ENCODE measurements around the gene SRPK2. TPM values are rescaled to one million over a fixed set of nuclear protein-coding genes. Genes with fewer than 3 reads are reported as not detected.
"Not testable (repeated sequence)": the region's sequence is repeated elsewhere in the genome, so short reads cannot be mapped to it uniquely, and the experiment has no call there.

The SRPK2 gene
- total RNA-seq (2014; rRNA removed; shearing (Covaris generic)) = 28.4 and 36.6 TPM in 2 replicates

DNA sequence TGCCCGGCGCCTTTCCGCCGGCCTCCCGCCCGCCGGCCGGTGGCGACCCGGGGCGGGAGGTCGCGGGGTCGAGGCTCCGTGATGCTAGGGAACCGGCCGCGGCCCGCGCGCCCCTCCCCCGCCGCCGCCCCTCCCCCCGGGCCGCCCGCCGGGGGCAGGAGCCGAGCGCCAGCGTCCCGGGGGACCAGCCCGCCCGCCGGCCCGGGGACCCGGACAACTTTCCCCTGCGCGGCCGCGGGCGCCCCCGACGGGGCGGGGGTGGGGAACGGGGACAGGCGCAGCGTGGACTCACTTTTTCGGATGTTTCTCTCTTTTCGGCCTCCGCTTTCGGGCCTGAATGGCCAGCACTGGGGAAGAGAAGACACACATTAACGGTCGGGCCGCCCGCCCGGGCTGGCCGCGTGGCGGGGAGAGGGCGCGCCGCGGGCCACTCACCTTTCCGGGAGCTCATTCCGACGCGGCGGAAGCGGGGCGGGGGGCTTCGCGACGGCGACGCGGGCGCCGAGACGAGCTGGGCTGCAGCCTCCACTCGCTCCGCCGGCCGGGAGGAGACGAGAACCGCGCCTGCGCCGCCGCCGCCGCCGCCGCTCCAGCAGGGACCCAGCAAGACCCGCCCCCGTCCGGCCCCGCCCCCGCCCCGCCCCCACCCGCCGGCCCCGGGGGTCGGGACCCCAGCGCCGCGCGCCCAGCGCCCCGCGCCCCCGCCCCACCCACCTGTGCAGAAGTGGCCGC, at the start of gene SRPK2:
Gene SRPK2 (minus strand): TSS at position 566 of the 732 bp plus-strand sequence.
- peak; percentile 97 for DNase-seq
- peak within 1 kb of the TSS; percentile 83 for H3K4me3 ChIP-seq (ENCODE audit: insufficient read depth, low read depth, low read length)
- no peaks in the 10 kb centered on the region for H3K36me3 ChIP-seq (replicated peaks; ENCODE audit: control insufficient read depth, insufficient read depth, low read length)
- H3K27me3 ChIP-seq (ENCODE audit: control insufficient read depth, insufficient read depth, low read length) = no peaks in the 10 kb centered on the region; the same call in 1 of the 2 replicates

DNA sequence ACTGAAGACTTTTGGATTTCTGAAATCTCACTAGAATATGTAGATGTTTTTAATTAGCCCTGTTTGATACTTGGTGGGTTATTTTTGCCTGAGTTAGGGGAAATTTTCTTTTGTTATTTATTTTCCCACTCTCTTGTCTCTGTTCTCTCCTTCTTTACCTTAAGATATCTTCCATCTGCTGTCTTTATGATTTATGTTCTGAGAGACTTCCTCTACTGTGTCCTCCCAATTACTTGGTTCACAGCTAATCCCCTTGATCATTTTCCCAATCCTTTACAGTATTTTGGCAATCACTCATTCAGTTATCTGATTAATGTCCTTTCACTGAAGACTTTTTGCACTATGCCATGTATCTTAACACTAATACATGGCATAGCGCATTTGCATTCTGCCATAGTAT, 49.5 kb upstream of the SRPK2 start:
- DNase-seq = no peak

DNA sequence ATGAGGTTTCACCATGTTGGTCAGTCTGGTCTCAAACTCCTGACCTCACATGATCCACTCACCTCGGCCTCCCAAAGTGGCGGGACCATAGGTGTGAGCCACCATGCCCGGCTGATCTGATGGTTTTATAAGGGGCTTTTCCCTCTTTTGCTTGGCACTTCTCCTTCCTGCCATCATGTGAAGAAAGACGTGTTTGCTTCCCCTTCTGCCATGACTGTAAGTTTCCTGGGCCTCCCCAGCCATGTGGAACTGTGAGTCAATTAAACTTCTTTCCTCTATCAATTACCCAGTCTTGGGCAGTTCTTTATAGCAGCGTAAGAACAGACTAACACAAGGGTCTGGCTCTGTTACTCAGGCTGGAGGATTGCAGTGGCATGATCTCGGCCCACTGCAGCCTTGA, 48.6 kb upstream of the SRPK2 start:
- H3K36me3 ChIP-seq (replicated peaks; ENCODE audit: control insufficient read depth, insufficient read depth, low read length) = not testable (repeated sequence)

More for the DNA sequence above, 49.5 kb upstream of the SRPK2 start:
- H3K4me3 ChIP-seq (ENCODE audit: insufficient read depth, low read depth, low read length) = no peak overlapping the region
- no peaks in the 10 kb centered on the region for H3K36me3 ChIP-seq (replicated peaks; ENCODE audit: control insufficient read depth, insufficient read depth, low read length)
- no peaks in the 10 kb centered on the region for H3K27me3 ChIP-seq (ENCODE audit: control insufficient read depth, insufficient read depth, low read length)

DNA sequence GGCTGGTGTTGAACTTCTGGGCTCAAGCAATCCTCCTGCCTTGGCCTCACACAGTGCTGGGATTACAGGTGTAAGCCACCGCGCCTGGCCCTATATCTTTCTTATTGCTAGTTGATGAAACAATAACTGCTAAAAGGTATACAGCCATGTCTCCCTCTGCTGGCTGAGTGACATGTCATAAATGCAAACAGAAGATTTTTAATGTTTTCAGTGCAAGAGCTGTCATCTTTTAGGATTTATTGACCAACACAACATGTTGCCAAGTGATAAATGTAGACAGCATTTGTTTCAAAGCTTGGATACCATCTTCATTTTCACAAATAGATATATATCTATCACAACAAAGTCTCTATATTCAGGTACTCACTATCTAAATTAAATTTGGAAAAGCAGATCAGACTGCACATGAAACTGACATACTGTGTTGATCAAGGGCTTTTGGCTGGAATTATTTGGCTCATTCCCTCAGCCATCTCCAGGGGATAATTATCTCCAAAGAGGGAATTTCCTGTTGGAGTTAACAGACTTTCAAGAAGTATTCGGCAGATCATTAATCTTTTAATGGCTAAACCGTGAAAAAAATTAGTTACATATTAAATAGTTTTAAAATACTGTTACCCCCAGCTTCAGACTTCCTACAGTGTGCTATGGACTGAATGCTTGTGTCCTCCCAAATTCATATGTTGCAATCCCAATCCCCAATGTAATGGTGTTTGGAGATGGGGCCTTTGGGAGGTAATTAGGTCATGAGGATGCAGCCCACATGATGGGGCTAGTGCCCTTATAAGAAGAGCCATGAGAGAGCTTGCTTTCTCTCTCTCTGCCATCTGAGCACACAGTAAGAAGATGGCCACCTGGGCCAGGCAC, 41.3 kb upstream of the SRPK2 start:
- Histone ChIP-seq H3K36me3 (replicated peaks; ENCODE audit: control insufficient read depth, insufficient read depth, low read length) (no peaks in the 10 kb centered on the region), H3K27me3 (ENCODE audit: control insufficient read depth, insufficient read depth, low read length) (no peaks in the 10 kb centered on the region), H3K4me3 (ENCODE audit: insufficient read depth, low read depth, low read length) (no peak overlapping the region)
- DNase-seq = no peak

More for the DNA sequence above, 48.6 kb upstream of the SRPK2 start:
- DNase-seq; H3K4me3 ChIP-seq (ENCODE audit: insufficient read depth, low read depth, low read length); H3K27me3 ChIP-seq (ENCODE audit: control insufficient read depth, insufficient read depth, low read length): not testable (repeated sequence)

DNA sequence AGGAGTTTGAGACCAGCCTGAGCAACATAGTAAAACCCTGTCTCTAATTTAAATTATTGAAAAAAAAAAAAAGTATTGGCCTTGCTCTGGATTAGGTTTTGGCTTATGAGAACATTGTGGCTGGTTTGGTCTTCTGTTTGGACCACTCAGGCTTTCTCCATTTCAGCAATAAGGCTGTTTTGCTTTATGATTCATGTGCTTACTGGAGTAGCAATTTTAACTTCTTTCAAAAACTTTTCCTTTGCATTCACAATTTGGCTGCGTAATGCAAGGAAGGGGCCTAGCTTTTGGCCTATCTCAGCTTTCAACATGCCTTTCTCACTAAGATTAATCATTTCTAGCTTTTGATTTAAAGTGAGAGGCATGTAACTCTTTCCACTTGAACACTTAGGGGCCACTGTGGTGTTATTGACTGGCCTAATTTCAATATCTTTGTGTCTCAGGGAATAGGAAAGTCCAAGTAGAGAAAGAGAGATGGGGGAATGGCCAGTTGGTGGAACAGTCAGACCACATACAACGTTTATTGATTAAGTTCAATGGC, 38.0 kb upstream of the SRPK2 start:
- DNase-seq = no peak
- H3K36me3 ChIP-seq (replicated peaks; ENCODE audit: control insufficient read depth, insufficient read depth, low read length) = no peaks in the 10 kb centered on the region
- H3K4me3 ChIP-seq (ENCODE audit: insufficient read depth, low read depth, low read length) = no peak overlapping the region
- no peaks in the 10 kb centered on the region for H3K27me3 ChIP-seq (ENCODE audit: control insufficient read depth, insufficient read depth, low read length)

DNA sequence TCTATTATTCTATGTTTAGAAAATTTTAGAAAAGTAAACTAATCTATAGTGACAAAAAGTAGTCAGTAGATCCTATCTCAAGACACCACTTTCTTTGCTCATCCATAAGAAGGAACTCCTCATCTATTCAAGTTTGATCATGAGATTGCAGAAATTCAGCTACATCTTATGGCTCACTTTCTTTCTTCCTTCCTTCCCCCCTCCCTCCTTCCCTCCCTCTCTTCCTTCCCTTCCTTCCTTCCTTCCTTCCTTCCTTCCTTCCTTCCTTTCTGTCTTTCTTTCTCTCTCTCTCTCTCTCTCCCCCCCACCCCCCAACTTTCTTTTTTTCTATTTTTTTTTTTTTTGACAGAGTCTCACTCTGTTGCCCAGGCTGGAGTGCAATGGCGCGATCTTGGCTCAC, 35.3 kb upstream of the SRPK2 start:
- Histone ChIP-seq H3K4me3 (ENCODE audit: insufficient read depth, low read depth, low read length) (no peak overlapping the region), H3K36me3 (replicated peaks; ENCODE audit: control insufficient read depth, insufficient read depth, low read length) (no peaks in the 10 kb centered on the region), H3K27me3 (ENCODE audit: control insufficient read depth, insufficient read depth, low read length) (no peaks in the 10 kb centered on the region)
- no peak for DNase-seq

DNA sequence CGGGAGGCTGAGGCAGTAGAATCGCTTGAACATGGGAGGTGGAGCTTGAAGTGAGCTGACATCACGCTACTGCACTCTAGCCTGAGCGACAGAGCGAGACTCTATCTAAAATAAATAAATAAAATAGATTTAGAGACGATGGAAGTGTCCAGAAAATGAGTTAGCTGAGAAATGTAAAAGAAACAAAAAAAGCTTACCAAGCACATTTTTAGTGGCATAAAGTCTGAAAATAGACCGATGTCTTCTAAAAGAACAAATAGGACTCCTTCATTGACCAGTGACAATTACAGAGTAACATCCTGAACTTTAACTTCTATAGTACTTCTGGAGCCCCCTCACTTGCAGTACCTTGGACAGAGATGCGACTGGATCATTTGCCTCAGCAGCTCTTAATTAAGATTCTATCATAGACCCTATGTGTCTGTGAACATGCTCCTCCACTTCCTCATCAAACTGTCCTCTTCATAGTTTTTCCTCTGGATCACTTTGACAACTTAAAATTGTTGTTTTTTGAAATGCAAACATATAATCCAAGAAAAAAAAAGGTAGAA, 25.2 kb upstream of the SRPK2 start:
- H3K4me3 ChIP-seq (ENCODE audit: insufficient read depth, low read depth, low read length) = no peak overlapping the region
- peak; percentile 36 for DNase-seq
- no peaks in the 10 kb centered on the region for H3K36me3 ChIP-seq (replicated peaks; ENCODE audit: control insufficient read depth, insufficient read depth, low read length)
- no peaks in the 10 kb centered on the region for H3K27me3 ChIP-seq (ENCODE audit: control insufficient read depth, insufficient read depth, low read length)

DNA sequence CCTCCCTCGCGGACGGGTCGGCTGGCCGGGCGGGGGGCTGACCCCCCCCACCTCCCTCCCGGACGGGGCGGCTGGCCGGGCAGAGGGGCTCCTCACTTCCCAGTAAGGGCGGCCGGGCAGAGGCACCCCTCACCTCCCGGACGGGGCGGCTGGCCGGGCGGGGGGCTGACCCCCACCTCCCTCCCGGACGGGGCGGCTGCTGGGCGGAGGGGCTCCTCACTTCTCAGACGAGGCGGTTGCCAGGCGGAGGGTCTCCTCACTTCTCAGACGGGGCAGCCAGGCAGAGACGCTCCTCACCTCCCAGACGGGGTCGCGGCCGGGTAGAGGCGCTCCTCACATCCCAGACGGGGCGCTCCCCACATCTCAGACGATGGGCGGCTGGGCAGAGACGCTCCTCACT, 22.1 kb upstream of the SRPK2 start:
- H3K27me3 ChIP-seq (ENCODE audit: control insufficient read depth, insufficient read depth, low read length); DNase-seq; H3K36me3 ChIP-seq (replicated peaks; ENCODE audit: control insufficient read depth, insufficient read depth, low read length); H3K4me3 ChIP-seq (ENCODE audit: insufficient read depth, low read depth, low read length): not testable (repeated sequence)

DNA sequence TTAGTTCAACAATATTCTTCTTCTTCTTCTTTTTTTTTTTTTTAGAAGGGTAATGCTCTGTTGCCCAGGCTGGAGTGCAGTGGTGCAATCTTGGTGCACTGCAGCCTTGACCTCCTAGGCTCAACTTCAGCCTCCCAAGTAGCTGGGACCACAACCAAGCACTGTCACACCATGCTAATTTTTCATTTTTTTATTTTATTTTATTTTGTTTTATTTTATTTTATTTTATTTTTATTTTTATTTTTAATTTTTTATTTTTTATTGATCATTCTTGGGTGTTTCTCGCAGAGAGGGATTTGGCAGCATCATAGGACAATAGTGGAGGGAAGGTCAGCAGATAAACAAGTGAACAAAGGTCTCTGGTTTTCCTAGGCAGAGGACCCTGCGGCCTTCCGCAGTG, 21.1 kb upstream of the SRPK2 start:
- H3K27me3 ChIP-seq (ENCODE audit: control insufficient read depth, insufficient read depth, low read length); H3K36me3 ChIP-seq (replicated peaks; ENCODE audit: control insufficient read depth, insufficient read depth, low read length); H3K4me3 ChIP-seq (ENCODE audit: insufficient read depth, low read depth, low read length); DNase-seq: not testable (repeated sequence)

DNA sequence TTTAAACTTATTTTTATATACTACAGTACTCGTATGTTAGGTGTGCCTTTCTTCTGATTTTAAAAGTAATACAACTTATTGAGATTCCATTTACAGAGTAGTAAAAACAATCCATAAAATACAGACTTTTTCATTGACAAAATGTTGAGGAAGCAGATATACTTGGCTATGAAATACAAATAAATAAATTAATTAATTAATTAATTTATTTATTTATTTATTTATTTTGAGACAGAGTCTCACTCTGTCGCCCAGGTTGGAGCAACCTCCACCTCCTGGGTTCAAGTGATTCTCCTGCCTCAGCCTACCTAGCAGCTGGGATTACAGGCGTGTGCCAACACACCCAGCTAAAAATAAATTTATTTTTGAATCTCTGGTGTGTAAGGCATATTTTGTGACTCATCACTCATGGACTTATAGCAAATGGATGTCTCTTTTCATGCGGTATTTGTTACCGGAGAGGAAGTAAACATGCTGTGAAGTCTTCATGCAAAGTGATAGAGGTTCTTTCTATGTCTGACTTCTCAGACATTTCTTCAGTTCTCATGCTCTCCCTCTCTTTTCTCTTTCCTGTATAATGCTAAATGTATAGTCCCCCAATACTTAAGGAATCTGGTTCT, 20.2 kb upstream of the SRPK2 start:
- Histone ChIP-seq H3K4me3 (ENCODE audit: insufficient read depth, low read depth, low read length) (no peak overlapping the region), H3K27me3 (ENCODE audit: control insufficient read depth, insufficient read depth, low read length) (no peaks in the 10 kb centered on the region), H3K36me3 (replicated peaks; ENCODE audit: control insufficient read depth, insufficient read depth, low read length) (no peaks in the 10 kb centered on the region)
- DNase-seq = no peak

DNA sequence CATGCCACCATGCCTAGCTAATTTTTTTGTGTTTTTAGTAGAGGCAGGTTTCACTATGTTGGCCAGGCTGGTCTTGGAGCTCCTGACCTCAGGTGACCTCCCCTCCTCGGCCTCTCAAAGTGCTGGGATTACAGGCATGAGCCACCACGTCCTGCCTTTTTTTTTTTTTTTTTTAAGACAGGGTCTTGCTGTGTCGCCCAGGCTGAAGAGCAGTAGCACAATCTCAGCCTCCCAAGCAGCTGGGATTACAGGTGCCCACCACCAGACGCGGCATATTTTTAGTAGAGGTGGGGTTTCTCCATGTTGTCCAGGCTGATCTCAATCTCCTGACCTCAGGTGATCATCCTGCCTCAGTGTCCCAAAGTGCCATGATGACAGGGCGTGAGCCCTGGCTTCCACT, 14.4 kb upstream of the SRPK2 start:
- Histone ChIP-seq H3K27me3 (ENCODE audit: control insufficient read depth, insufficient read depth, low read length) (no peaks in the 10 kb centered on the region), H3K4me3 (ENCODE audit: insufficient read depth, low read depth, low read length) (no peak overlapping the region), H3K36me3 (replicated peaks; ENCODE audit: control insufficient read depth, insufficient read depth, low read length) (no peaks in the 10 kb centered on the region)
- DNase-seq = no peak

DNA sequence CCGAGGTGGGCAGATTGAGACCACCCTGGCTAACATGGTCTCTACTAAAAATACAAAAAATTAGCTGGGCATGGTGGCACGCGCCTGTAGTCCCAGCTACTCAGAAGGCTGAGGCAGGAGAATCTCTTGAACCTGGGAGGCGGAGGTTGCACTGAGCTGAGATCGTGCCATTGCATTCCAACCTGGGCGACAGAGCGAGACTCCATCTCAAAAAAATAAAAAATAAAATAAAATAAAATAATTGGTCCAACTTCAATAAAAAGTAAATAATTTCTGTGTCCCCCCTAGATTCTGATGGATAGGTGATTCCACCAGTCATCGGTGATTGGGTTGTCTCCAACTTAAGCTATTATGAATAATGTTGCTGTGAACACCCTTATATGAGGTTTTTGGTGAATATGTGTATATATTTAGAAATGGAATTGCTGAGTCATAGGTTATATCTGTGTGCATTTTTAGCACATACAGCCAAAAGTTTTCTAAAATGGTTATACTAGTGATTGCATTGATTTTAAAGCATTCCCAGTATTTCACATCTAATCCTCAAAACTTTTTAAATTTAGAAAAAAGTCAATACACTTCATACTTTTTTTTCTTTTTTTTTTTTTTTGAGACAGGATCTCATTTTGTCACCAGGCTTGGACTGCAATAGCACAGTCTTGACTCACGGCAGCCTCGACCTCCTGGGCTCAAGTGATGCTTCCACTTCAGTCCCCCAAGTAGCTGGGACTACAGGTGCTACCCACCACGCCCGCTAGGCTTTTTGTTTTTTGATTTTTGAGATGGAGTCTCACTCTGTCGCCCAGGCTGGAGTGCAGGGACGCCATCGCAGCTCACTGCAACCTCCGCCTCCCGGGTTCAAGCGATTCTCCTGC, 13.7 kb upstream of the SRPK2 start:
- Histone ChIP-seq H3K4me3 (ENCODE audit: insufficient read depth, low read depth, low read length) (no peak overlapping the region), H3K27me3 (ENCODE audit: control insufficient read depth, insufficient read depth, low read length) (no peaks in the 10 kb centered on the region), H3K36me3 (replicated peaks; ENCODE audit: control insufficient read depth, insufficient read depth, low read length) (no peaks in the 10 kb centered on the region)
- DNase-seq = no peak

DNA sequence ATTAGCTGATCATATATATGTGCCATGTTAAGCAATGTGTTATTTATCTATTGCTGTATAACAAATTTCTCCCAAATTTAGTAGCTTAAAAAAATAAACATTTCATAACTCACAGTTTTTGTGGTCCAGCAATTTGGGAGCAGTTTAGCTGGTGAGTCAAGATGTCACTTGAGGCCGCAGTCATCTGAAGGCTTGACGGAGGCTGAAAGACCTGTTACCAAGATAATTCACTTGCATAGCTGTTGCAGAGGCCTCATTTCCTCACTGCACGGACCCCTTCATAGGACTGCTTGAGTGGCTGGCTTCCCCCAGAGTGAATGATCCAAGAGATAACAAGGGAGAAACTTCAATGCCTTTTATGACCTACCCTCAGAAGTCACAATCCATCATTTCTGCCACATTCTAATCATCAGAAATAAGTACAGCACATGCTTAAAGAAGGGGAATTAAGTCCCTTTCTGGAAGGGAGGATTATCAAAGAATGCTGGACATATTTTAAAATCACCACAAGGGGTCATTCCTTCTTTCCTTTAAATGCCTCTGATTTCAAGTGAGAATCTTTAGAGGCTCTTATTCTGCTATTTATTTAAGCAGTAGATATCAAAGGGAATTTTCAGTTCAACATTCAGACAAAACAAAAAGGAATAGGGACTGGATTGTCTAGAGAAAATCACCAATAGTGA, 10.5 kb upstream of the SRPK2 start:
- Histone ChIP-seq H3K4me3 (ENCODE audit: insufficient read depth, low read depth, low read length) (no peak overlapping the region), H3K36me3 (replicated peaks; ENCODE audit: control insufficient read depth, insufficient read depth, low read length) (no peaks in the 10 kb centered on the region), H3K27me3 (ENCODE audit: control insufficient read depth, insufficient read depth, low read length) (no peaks in the 10 kb centered on the region)
- DNase-seq = no peak
